OCI-LY1 (cell line): ENCODE results near the gene POU6F2.
"Not testable (repeated sequence)": the region's sequence is repeated elsewhere in the genome, so short reads cannot be mapped to it uniquely, and the experiment has no call there.

Experiments used
- H2AFZ ChIP-seq: fragments of 200-600 bp; sonication (generic), shearing (Covaris generic); 2 replicates; pipeline ENCODE4 v1.6.0; 2014; ENCODE audit warnings: antibody characterized with exemption, mild to moderate bottlenecking, low read length
- H3F3A ChIP-seq: fragments of 200-600 bp; sonication (generic), shearing (Covaris generic); 2 replicates; pipeline ENCODE4 v1.6.0; 2014; ENCODE audit warnings: mild to moderate bottlenecking, antibody characterized with exemption, low read length, moderate library complexity; ENCODE audit not compliant: insufficient read depth
- H3K27ac ChIP-seq: fragments of 200-600 bp; sonication (generic); 2 replicates; pipeline ENCODE4 v1.5.1; 2014; ENCODE audit warnings: low read length, mixed run types, mild to moderate bottlenecking, low read depth; ENCODE audit not compliant: poor library complexity, severe bottlenecking
- H3K27me3 ChIP-seq: fragments of 200-600 bp; sonication (generic); 2 replicates; pipeline ENCODE4 v1.6.0; 2014; ENCODE audit warnings: antibody characterized with exemption, mild to moderate bottlenecking, low read length, moderate library complexity; ENCODE audit not compliant: insufficient read depth
- H3K36me3 ChIP-seq: fragments of 200-600 bp; sonication (generic); 2 replicates; pipeline ENCODE4 v1.6.1; 2014; ENCODE audit warnings: mild to moderate bottlenecking, antibody characterized with exemption, low read length, moderate library complexity, mixed read lengths; ENCODE audit not compliant: insufficient read depth
- H3K4me1 ChIP-seq: fragments of 200-600 bp; sonication (generic); 2 replicates; pipeline ENCODE4 v1.5.1; 2014; ENCODE audit warnings: mild to moderate bottlenecking, low read length, moderate library complexity; ENCODE audit not compliant: insufficient read depth, severe bottlenecking
- H3K4me2 ChIP-seq: fragments of 200-600 bp; sonication (generic), shearing (Covaris generic); 2 replicates; pipeline ENCODE4 v1.6.1; 2014; ENCODE audit warnings: low read length
- H3K4me3 ChIP-seq: fragments of 200-600 bp; sonication (generic); 2 replicates; pipeline ENCODE4 v1.5.1; 2014; ENCODE audit warnings: low read length, low read depth, mild to moderate bottlenecking, mixed read lengths; ENCODE audit not compliant: poor library complexity, severe bottlenecking
- H3K79me2 ChIP-seq: fragments of 200-600 bp; shearing (Covaris generic); 2 replicates; pipeline ENCODE4 v1.6.1; 2016; ENCODE audit warnings: mixed run types, low read length, mixed read lengths; ENCODE audit not compliant: insufficient read depth
- H3K9ac ChIP-seq: fragments of 200-600 bp; sonication (generic), shearing (Covaris generic); 2 replicates; pipeline ENCODE4 v1.6.1; 2014; ENCODE audit warnings: mild to moderate bottlenecking, low read length, mixed read lengths
- H3K9me2 ChIP-seq: fragments of 200-600 bp; sonication (generic), shearing (Covaris generic); 2 replicates; pipeline ENCODE4 v1.6.1; 2014; ENCODE audit warnings: low read depth, mild to moderate bottlenecking, low read length, mixed read lengths
- H3K9me3 ChIP-seq: fragments of 200-600 bp; shearing (Covaris generic); 2 replicates; pipeline ENCODE4 v1.6.1; 2014; ENCODE audit warnings: low read length, mixed read lengths
- H4K20me1 ChIP-seq: fragments of 200-600 bp; sonication (generic), shearing (Covaris generic); 2 replicates; pipeline ENCODE4 v1.6.0; 2016; ENCODE audit warnings: mild to moderate bottlenecking, low read length; ENCODE audit not compliant: insufficient read depth
- CTCF ChIP-seq: fragments of 200-600 bp; sonication (generic), shearing (Covaris generic); IDR thresholded peaks from 2 replicates; pipeline ENCODE4 v1.5.1; 2017; ENCODE audit warnings: mild to moderate bottlenecking, antibody characterized with exemption, low read length, moderate library complexity, mixed read lengths
- EZH2 ChIP-seq: fragments of 200-600 bp; sonication (generic), shearing (Covaris generic); IDR thresholded peaks from 2 replicates; pipeline ENCODE4 v1.8.0; 2017; ENCODE audit warnings: borderline replicate concordance, mixed run types, mild to moderate bottlenecking, antibody characterized with exemption, low read length, moderate library complexity, mixed read lengths

Gene POU6F2

GRCh38 chr7:39005036-39005435 lies 27.3 kb downstream of the POU6F2 start:
- no peaks in the 10 kb centered on the region for H3K27me3 ChIP-seq
- H3K4me3 ChIP-seq = no peak overlapping the region
- no peaks in the 10 kb centered on the region for H3K79me2 ChIP-seq
- H3K9ac ChIP-seq = no peak overlapping the region
- no peaks in the 10 kb centered on the region for H3F3A ChIP-seq
- H3K4me2 ChIP-seq = no peak overlapping the region
- H2AFZ ChIP-seq = no peak overlapping the region
- no peaks in the 10 kb centered on the region for H4K20me1 ChIP-seq
- no peak for TF ChIP-seq CTCF
- no peak for TF ChIP-seq EZH2
- H3K4me1 ChIP-seq = no peaks in the 10 kb centered on the region
- H3K27ac ChIP-seq = no peak overlapping the region
- no peaks in the 10 kb centered on the region for H3K9me2 ChIP-seq
- no peaks in the 10 kb centered on the region for H3K36me3 ChIP-seq
- no peaks in the 10 kb centered on the region for H3K9me3 ChIP-seq

DNA sequence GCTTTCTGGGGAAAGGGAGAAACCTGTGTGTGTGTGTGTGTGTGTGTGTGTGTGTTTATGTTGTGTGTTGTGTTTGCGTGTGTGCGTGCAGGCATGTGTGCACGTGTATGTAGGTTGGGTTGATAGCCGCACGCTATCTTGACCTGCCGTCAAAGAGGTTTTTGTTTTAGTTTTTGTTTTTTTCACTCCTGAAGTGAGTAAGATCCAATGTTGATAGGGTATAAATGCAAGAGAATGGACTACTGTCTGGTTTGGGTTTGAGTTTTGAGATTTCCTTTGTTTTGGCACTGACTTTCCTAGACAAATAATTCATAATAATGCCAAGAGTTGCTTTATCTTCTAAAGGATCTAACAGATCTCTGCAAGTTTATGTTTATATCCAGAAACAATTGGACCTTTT lies 27.8 kb downstream of the POU6F2 start:
- H3K79me2 ChIP-seq = no peaks in the 10 kb centered on the region
- no peaks in the 10 kb centered on the region for H3K9me3 ChIP-seq
- no peaks in the 10 kb centered on the region for H3F3A ChIP-seq
- H3K27me3 ChIP-seq = no peaks in the 10 kb centered on the region
- H3K4me3 ChIP-seq = no peak overlapping the region
- H3K36me3 ChIP-seq = no peaks in the 10 kb centered on the region
- H2AFZ ChIP-seq = no peak overlapping the region
- no peaks in the 10 kb centered on the region for H4K20me1 ChIP-seq
- no peak overlapping the region for H3K27ac ChIP-seq
- H3K9ac ChIP-seq = no peak overlapping the region
- no peaks in the 10 kb centered on the region for H3K9me2 ChIP-seq
- H3K4me1 ChIP-seq = no peaks in the 10 kb centered on the region
- no peak overlapping the region for H3K4me2 ChIP-seq
- TF ChIP-seq EZH2 (no peak), CTCF (no peak)

DNA sequence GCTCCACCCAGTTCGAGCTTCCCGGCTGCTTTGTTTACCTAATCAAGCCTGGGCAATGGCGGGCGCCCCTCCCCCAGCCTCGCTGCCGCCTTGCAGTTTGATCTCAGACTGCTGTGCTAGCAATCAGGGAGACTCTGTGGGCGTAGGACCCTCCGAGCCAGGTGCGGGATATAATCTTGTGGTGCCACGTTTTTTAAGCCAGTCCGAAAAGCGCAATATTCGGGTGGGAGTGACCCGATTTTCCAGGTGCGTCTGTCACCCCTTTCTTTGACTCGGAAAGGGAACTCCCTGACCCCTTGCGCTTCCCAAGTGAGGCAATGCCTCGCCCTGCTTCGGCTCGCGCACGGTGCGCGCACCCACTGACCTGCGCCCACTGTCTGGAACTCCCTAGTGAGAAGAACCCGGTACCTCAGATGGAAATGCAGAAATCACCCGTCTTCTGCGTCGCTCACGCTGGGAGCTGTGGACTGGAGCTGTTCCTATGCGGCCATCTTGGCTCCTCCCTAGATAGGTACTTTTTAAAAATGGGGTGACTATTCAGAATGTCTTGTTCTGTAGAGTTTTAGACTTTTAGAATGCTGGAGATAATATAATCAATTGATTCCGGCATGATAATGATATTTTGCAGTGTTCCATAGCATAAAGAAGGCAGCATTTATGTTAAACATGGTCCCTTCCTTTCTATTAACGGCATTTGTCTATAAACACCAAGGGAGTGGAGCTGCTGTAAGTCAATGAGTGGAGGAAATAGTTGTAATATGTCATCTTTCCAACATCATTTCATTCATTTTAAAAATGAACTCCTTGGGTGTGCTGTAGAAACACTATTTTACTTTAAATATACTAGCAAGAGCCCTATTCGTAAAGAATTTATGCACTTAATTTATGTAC lies 35.6 kb downstream of the POU6F2 start:
- H3K27me3 ChIP-seq, H2AFZ ChIP-seq, H3K4me3 ChIP-seq, H3K9me3 ChIP-seq, H3F3A ChIP-seq, H4K20me1 ChIP-seq, H3K4me1 ChIP-seq, H3K9me2 ChIP-seq, H3K4me2 ChIP-seq, H3K79me2 ChIP-seq, H3K9ac ChIP-seq, H3K27ac ChIP-seq, H3K36me3 ChIP-seq: not testable (repeated sequence)

DNA sequence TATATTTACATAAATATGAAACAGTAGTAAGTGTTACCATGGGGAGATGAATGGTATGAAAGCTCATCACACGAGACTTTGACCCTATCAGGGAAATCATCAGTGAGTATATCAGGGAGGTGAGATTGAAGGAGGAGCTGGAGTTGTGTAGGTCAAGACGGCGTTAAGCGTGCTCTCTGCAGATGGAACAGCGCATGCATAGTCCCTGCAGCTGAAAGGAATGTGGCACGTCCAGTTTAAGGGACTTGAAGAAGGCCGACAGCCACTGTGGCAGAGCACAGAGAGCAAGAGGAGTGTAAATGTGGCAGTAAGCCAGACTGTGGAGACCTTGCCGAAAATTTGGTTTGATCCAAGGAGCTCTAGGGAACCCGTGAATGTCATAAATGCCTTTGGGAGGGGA lies 38.9 kb downstream of the POU6F2 start:
- Histone ChIP-seq H4K20me1 (no peaks in the 10 kb centered on the region), H3K27ac (no peak overlapping the region), H3K9me2 (peaks cover 5% of the 10 kb centered on the region; the same call in 1 of the 2 replicates), H3F3A (no peaks in the 10 kb centered on the region), H3K4me3 (no peak overlapping the region), H3K9me3 (no peaks in the 10 kb centered on the region), H2AFZ (no peak overlapping the region), H3K27me3 (no peaks in the 10 kb centered on the region), H3K36me3 (no peaks in the 10 kb centered on the region), H3K4me2 (no peak overlapping the region), H3K4me1 (no peaks in the 10 kb centered on the region), H3K79me2 (no peaks in the 10 kb centered on the region), H3K9ac (no peak overlapping the region)
- TF ChIP-seq CTCF (no peak), EZH2 (no peak)
